ENCODE results near the gene PSEN1.

PSEN1 gene

DNA sequence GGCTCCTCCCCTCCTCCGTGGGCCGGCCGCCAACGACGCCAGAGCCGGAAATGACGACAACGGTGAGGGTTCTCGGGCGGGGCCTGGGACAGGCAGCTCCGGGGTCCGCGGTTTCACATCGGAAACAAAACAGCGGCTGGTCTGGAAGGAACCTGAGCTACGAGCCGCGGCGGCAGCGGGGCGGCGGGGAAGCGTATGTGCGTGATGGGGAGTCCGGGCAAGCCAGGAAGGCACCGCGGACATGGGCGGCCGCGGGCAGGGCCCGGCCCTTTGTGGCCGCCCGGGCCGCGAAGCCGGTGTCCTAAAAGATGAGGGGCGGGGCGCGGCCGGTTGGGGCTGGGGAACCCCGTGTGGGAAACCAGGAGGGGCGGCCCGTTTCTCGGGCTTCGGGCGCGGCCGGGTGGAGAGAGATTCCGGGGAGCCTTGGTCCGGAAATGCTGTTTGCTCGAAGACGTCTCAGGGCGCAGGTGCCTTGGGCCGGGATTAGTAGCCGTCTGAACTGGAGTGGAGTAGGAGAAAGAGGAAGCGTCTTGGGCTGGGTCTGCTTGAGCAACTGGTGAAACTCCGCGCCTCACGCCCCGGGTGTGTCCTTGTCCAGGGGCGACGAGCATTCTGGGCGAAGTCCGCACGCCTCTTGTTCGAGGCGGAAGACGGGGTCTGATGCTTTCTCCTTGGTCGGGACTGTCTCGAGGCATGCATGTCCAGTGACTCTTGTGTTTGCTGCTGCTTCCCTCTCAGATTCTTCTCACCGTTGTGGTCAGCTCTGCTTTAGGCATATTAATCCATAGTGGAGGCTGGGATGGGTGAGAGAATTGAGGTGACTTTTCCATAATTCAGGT lies at the start of gene PSEN1:
TSS of gene PSEN1 (plus strand) at position 121 of the 839 bp plus-strand sequence. CDS start 11,513 bp downstream, outside the sequence.
- Mint-ChIP-seq H3K9me3 (peaks cover 14 to 15% of the 10 kb centered on the region in 2 donors), H3K36me3 (peaks cover 18 to 29% of the 10 kb centered on the region in 2 donors), H3K27me3 (no peaks in the 10 kb centered on the region), H3K4me3 (peak within 1 kb of the TSS; percentile 86 to 88), H3K27ac (peak within 1 kb of the TSS; percentile 99), H3K4me1 (peaks cover 11 to 19% of the 10 kb centered on the region in 2 donors)
- peak; percentile 94 to 96 for ATAC-seq (replicated peaks)
- peak; percentile 96 for DNase-seq

DNA sequence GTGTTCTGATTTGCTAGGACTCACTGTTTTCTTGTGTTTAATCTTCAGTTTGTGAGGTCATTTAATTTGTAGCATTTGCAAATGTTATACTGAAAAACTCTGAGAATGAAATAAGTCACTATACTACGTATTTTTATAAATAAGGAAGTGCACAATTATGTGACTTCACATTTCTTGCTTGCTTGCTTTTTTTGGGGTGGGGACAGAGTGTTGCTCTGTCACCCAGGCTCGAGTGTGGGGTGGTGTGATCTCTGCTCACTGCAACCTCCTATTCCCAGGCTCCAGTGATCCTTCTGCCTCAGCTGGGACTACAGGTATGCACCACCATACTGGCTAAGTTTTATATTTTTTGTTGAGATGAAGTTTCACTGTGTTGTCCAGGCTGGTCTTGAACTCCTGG lies 45.3 kb upstream of the PSEN1 start:
- Mint-ChIP-seq H3K36me3 (peaks cover 30 to 45% of the 10 kb centered on the region in 2 donors), H3K4me1 (peaks cover 0 to 2% of the 10 kb centered on the region in 2 donors), H3K27me3 (no peaks in the 10 kb centered on the region), H3K27ac (no peak overlapping the region), H3K4me3 (no peak overlapping the region), H3K9me3 (no peaks in the 10 kb centered on the region)
- ATAC-seq (replicated peaks) (no peak), DNase-seq (no peak)

DNA sequence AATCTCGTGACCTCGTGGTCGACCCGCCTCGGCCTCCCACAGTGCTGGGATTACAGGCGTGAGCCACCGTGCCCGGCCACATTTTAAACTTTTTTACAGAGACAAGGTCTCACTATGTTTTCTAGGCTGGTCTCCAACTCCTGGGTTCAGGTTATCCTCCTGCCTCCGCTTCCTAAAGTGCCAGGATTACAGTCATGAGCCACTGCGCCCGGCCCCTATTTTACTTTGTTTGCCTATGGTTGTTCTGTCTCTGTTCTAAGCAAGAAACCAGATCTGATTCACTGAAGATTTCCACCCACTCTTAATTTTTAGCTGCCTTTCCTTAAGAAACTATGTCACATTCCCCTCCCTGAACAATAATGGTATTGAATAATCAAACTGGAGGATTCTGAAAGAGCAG lies 38.9 kb upstream of the PSEN1 start:
- no peaks in the 10 kb centered on the region for H3K27me3 Mint-ChIP-seq
- no peak overlapping the region for H3K27ac Mint-ChIP-seq
- no peaks in the 10 kb centered on the region for H3K4me1 Mint-ChIP-seq
- DNase-seq = no peak
- ATAC-seq (replicated peaks) = no peak
- peaks cover 24 to 38% of the 10 kb centered on the region in 2 donors for H3K36me3 Mint-ChIP-seq
- H3K4me3 Mint-ChIP-seq = no peak overlapping the region
- no peaks in the 10 kb centered on the region for H3K9me3 Mint-ChIP-seq

DNA sequence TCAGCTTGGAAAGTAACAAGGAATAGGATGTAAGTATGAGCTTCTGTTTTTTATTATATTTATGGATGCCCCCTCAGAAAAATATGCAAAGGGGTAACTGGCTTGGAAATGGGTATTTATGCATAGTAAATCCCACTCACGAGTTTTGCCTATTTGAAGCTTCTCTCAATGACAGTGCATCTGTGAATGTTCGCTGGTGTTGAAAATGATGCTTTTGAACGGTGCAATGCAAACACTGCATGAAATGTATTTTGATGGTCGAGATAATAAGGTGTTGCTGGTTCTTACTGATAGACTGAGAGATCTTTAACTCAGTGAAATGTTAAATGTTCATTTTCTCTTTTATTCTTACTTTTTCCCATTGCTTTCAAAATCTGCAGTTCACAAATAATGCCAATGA lies 36.0 kb upstream of the PSEN1 start:
- no peaks in the 10 kb centered on the region for H3K27me3 Mint-ChIP-seq
- no peak overlapping the region for H3K27ac Mint-ChIP-seq
- peaks cover 31 to 42% of the 10 kb centered on the region in 2 donors for H3K36me3 Mint-ChIP-seq

DNA sequence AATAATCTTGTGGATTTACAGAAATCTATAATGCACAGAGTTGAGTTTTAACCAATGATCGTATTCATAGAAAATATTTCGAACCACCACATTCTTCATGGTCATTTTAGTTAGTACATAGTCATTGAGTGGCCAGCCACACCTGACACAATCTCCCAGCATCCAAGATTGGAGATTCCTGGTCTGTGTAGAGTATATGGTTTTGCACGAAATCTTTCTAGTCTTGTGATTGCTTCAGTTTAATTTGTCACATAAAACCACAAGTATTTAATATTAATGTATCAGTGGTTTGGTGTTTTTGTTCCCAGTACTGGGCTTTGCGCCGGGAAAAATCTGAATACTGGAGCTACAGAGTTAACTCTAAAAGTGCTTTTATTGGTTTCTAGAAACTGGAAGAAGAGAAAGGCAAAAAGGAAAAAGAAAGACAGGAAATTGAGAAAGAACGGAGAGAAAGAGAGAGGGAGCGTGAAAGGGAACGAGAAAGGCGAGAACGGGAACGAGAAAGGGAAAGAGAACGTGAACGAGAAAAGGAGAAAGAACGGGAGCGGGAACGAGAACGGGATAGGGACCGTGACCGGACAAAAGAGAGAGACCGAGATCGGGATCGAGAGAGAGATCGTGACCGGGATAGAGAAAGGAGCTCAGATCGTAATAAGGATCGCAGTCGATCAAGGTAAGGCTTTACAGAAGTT lies 33.4 kb upstream of the PSEN1 start:
- peaks cover 27 to 35% of the 10 kb centered on the region in 2 donors for H3K36me3 Mint-ChIP-seq
- no peaks in the 10 kb centered on the region for H3K4me1 Mint-ChIP-seq
- no peaks in the 10 kb centered on the region for H3K27me3 Mint-ChIP-seq
- no peak overlapping the region for H3K27ac Mint-ChIP-seq
- peak overlapping the region in 1 of 2 donors; percentile 2 for H3K4me3 Mint-ChIP-seq
- ATAC-seq (replicated peaks) (no peak), DNase-seq (no peak)
- no peaks in the 10 kb centered on the region for H3K9me3 Mint-ChIP-seq

More for the DNA sequence above, 36.0 kb upstream of the PSEN1 start:
- H3K9me3 Mint-ChIP-seq = no peaks in the 10 kb centered on the region
- ATAC-seq (replicated peaks) (no peak), DNase-seq (no peak)
- no peak overlapping the region for H3K4me3 Mint-ChIP-seq
- no peaks in the 10 kb centered on the region for H3K4me1 Mint-ChIP-seq

DNA sequence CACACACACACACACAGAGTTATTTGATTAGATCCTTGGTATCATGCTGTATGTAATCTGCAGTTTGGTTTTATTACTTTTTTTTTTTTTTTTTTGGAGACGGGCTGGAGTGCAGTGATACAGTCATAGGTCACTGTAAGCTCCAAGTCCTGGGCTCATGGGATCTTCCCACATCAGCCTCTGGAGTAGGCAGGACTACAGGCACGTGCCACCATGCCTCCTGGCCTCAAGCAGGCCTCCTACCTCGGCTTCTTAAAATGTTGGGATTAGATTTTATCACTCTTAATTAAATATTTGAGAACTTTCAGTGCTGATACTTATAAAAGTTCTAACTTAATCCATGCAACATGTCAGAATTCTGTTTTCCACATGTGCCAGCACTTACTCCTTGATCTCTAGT lies 31.3 kb upstream of the PSEN1 start:
- no peaks in the 10 kb centered on the region for H3K9me3 Mint-ChIP-seq
- DNase-seq = no peak
- no peaks in the 10 kb centered on the region for H3K27me3 Mint-ChIP-seq
- H3K27ac Mint-ChIP-seq = no peak overlapping the region
- H3K4me1 Mint-ChIP-seq = no peaks in the 10 kb centered on the region
- no peak for ATAC-seq (replicated peaks)
- H3K4me3 Mint-ChIP-seq = no peak overlapping the region
- H3K36me3 Mint-ChIP-seq = peaks cover 32 to 34% of the 10 kb centered on the region in 2 donors

DNA sequence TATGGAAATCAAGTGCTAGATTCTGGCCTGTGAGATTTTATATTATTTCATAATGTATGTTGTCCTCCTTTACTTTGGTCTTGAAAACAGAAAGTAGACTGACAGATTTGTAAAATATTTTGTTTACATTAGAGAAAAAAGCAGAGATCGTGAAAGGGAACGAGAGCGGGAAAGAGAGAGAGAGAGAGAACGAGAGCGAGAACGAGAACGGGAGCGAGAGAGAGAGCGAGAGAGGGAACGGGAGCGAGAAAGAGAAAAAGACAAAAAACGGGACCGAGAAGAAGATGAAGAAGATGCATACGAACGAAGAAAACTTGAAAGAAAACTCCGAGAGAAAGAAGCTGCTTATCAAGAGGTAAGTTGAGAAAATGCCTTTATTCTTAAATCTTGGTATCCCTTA lies 30.6 kb upstream of the PSEN1 start:
- Mint-ChIP-seq H3K4me1 (no peaks in the 10 kb centered on the region), H3K27me3 (no peaks in the 10 kb centered on the region), H3K9me3 (no peaks in the 10 kb centered on the region), H3K36me3 (peaks cover 31 to 32% of the 10 kb centered on the region in 2 donors), H3K27ac (no peak overlapping the region), H3K4me3 (peak overlapping the region in 1 of 2 donors; percentile 16)
- no peak for DNase-seq
- no peak for ATAC-seq (replicated peaks)

DNA sequence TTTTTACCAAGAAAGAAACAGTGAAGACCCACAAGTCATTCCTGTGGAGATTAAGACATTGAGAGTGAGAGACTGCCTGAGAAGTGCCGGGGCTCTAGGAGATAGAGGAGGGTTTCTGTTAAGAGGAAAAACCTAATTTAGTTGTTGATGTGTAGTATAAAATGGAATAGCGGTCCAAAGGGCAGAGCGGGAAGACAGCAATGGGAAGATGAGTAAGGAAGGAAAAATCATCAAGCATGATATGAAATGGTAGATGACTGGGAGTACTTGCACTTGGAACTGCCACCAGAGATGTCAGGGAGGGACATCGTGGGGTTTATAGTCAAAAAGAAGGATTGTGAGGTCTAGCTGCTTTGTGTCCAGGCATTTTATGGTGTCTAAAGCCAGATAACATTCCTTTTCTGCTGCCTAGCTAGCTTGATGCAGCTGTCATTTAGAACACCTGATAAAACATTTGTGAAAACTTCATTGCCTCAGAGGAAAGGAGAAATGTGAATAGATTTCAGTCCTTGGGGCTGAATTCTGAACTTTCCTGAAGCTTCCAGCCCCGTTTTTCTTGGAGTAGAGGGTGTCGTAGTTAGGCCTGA lies 20.1 kb upstream of the PSEN1 start:
- Mint-ChIP-seq H3K4me1 (peaks cover 4 to 11% of the 10 kb centered on the region in 2 donors), H3K27me3 (no peaks in the 10 kb centered on the region), H3K9me3 (no peaks in the 10 kb centered on the region), H3K4me3 (no peak overlapping the region), H3K36me3 (peaks cover 36 to 51% of the 10 kb centered on the region in 2 donors), H3K27ac (peak overlapping the region; percentile 3)
- ATAC-seq (replicated peaks) (no peak), DNase-seq (no peak)

DNA sequence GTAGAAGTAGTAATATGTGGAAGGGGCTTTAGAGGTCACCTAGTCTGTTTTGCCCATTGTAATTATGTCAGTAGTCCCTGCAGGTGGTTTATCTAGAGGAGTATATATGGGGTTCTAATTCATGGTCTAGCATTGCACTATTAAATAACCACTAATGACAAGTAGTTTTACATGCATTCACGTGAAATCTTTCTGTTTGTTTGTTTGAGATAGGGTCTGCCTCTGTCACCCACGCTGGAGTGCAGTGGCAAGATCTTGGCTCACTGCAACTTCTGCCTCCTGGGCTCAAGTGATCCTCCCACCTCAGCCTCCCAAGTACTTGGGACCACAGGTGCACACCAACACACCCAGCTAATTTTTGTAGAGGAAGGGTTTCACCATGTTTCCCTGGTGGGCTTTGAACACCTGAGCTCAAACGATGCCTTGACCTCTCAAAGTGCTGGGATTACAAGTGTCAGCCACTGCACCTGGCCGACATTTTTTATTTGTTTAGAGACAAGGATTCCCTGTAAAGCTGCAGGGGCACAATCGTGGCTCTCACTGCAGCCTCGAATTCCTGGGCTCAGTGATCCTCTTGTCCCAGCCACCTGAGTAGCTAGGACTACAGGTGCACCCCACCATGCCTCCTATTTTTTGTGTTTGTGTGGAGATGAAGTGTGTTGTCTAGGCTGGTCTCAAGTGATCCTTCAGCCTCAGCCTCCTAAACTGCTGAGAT lies 12.0 kb upstream of the PSEN1 start:
- ATAC-seq (replicated peaks) (no peak), DNase-seq (no peak)
- H3K36me3 Mint-ChIP-seq = peaks cover 20 to 31% of the 10 kb centered on the region in 2 donors
- no peaks in the 10 kb centered on the region for H3K9me3 Mint-ChIP-seq
- peaks cover 0 to 1% of the 10 kb centered on the region in 2 donors for H3K4me1 Mint-ChIP-seq
- no peak overlapping the region for H3K4me3 Mint-ChIP-seq
- H3K27me3 Mint-ChIP-seq = no peaks in the 10 kb centered on the region
- H3K27ac Mint-ChIP-seq = peak overlapping the region; percentile 32

DNA sequence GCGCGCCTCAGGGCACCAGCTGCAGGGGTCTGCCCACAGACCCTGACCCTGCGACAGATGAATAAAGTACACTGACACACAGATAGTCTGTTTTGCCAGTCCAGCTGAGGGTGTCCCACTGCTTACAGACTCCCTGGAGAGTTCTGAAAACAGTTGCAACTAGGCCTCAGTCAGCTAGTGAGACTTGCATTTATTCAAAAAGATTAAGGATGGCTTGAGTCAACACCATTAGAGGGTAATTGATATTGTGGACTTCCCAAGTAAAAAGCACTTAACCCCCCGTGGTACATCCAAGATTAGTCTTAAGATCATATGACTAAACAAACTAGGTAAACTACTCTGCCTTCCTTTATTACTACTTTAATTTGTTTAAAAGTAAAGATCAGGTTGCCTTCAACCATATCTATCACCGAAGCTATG lies 11.1 kb upstream of the PSEN1 start:
- ATAC-seq (replicated peaks) = no peak
- Mint-ChIP-seq H3K27me3 (no peaks in the 10 kb centered on the region), H3K27ac (no peak overlapping the region), H3K4me1 (peaks cover 0 to 1% of the 10 kb centered on the region in 2 donors), H3K4me3 (no peak overlapping the region), H3K9me3 (no peaks in the 10 kb centered on the region), H3K36me3 (peaks cover 16 to 22% of the 10 kb centered on the region in 2 donors)
- DNase-seq = no peak

DNA sequence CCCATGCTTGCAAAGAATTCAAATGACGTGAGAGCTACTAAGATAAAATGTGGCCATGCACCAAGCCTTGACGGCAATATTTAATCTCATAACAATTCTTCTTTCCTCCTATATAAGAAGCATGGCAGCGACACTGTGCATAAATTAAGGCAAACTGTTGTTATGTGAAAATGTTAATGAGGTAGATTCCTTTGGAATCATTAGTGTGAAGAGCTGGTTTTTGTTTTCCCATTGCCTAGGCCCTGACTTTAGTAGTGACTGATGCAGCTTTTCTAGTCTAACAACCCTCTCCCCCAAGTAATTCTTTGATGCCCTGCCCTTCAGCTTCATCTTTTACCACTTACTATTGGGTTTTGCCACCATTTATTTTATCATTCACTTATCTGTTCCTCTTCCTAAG lies 10.6 kb upstream of the PSEN1 start:
- no peaks in the 10 kb centered on the region for H3K9me3 Mint-ChIP-seq
- no peak overlapping the region for H3K4me3 Mint-ChIP-seq
- no peaks in the 10 kb centered on the region for H3K27me3 Mint-ChIP-seq
- H3K4me1 Mint-ChIP-seq = peaks cover 0 to 1% of the 10 kb centered on the region in 2 donors
- H3K27ac Mint-ChIP-seq = no peak overlapping the region
- no peak for ATAC-seq (replicated peaks)
- no peak for DNase-seq
- peaks cover 16 to 22% of the 10 kb centered on the region in 2 donors for H3K36me3 Mint-ChIP-seq

DNA sequence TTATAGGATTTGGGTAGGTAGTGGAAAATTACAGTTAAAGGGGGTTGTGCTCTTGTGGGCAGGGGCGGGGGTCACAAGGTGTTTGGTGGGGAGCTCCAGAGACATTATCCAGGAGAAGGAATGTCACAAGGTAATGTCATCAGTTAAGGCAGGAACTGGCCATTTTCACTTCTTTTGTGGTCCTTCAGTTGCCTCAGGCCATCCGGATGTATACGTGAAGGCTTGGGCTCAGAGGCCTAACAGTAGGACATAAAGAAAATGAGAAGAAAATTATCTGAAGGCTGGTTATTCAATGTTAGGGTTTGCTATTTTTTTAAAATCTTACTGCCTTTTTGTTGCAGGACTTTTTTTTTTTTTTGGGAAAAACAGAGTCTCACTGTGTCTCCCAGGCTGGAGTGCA lies 2.5 kb upstream of the PSEN1 start:
- peaks cover 18 to 23% of the 10 kb centered on the region in 2 donors for H3K36me3 Mint-ChIP-seq
- no peak for DNase-seq
- no peaks in the 10 kb centered on the region for H3K27me3 Mint-ChIP-seq
- peaks cover 14 to 15% of the 10 kb centered on the region in 2 donors for H3K9me3 Mint-ChIP-seq
- ATAC-seq (replicated peaks) = no peak
- peaks cover 7 to 11% of the 10 kb centered on the region in 2 donors for H3K4me1 Mint-ChIP-seq
- no peak overlapping the region for H3K4me3 Mint-ChIP-seq
- no peak overlapping the region for H3K27ac Mint-ChIP-seq

DNA sequence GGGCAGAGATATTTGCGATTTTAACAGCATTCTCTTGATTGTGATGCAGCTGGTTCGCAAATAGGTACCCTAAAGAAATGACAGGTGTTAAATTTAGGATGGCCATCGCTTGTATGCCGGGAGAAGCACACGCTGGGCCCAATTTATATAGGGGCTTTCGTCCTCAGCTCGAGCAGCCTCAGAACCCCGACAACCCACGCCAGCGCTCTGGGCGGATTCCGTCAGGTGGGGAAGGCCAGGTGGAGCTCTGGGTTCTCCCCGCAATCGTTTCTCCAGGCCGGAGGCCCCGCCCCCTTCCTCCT lies 271 bp upstream of the PSEN1 start:
- DNase-seq = no peak
- H3K4me1 Mint-ChIP-seq = peaks cover 10 to 16% of the 10 kb centered on the region in 2 donors
- H3K27me3 Mint-ChIP-seq = no peaks in the 10 kb centered on the region
- H3K36me3 Mint-ChIP-seq = peaks cover 18 to 27% of the 10 kb centered on the region in 2 donors
- H3K9me3 Mint-ChIP-seq = peaks cover 14 to 15% of the 10 kb centered on the region in 2 donors
- peak overlapping the region; percentile 86 to 88 for H3K4me3 Mint-ChIP-seq
- H3K27ac Mint-ChIP-seq = peak overlapping the region; percentile 99
- no peak for ATAC-seq (replicated peaks)

DNA sequence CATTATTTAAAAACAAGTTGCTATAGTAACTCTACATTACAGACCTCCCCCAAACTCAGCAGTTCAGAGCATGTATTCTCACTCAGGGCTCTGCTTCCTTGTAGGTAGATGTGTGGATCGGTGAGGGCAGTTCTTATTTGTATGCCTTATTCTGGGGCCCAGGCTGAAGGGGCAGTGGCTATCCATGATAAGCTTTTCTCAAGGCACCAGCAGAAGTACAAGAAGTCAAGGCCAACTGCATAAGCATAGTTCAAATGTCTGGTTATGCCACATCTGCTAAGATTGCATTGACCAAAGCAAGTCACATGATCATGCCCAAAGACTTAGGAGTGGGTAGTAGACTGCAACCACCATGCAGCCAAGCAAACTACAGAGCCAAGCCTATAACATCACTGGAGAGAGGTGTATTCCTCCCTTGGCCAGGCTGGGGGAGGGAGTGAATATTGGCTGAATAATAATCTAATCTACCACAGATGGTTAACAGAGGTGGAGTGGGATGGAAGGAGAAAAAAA lies 4.6 kb downstream of the PSEN1 start:
- Mint-ChIP-seq H3K4me3 (no peak overlapping the region), H3K27ac (no peak overlapping the region)

More for the DNA sequence above, 4.6 kb downstream of the PSEN1 start:
- DNase-seq (no peak), ATAC-seq (replicated peaks) (no peak)
- Mint-ChIP-seq H3K36me3 (peaks cover 6 to 22% of the 10 kb centered on the region in 2 donors), H3K27me3 (no peaks in the 10 kb centered on the region), H3K9me3 (no peaks in the 10 kb centered on the region), H3K4me1 (peaks cover 20 to 37% of the 10 kb centered on the region in 2 donors)

Data from stimulated activated naive B cell treated with anti-CD40 and anti-IgM and Interleukin-4, amounts not matched to agents 10 μg/mL and 1 μg/mL and 100 μg/mL, for 72 hours (primary cell).